ENCODE data around the gene PLXNA1. TPM values are rescaled to one million over a fixed set of nuclear protein-coding genes. Genes with fewer than 3 reads are reported as not detected.

Gene PLXNA1
- total RNA-seq, 1 donor from 2014 or later: 63.3 TPM

- no peaks in the 10 kb centered on the region for H3K27me3 Mint-ChIP-seq (ENCODE audit: low read depth, unreplicated experiment)
- peak overlapping the region; percentile 80 for H3K4me2 ChIP-seq (ENCODE audit: low read length)
- H3K9me3 ChIP-seq (ENCODE audit: insufficient read depth, low read depth, low read length): no peaks in the 10 kb centered on the region
- no peaks in the 10 kb centered on the region for H3K9me3 Mint-ChIP-seq (ENCODE audit: unreplicated experiment)
- peak overlapping the region; percentile 68 for H2AFZ ChIP-seq (ENCODE audit: low read depth, low read length)
- H3K79me2 ChIP-seq (ENCODE audit: insufficient read depth, low read length): peaks cover 63% of the 10 kb centered on the region
- peak overlapping the region; percentile 40 for H3K4me3 Mint-ChIP-seq (ENCODE audit: unreplicated experiment)
- H3K9ac ChIP-seq (ENCODE audit: low read length): peak overlapping the region; percentile 80
- FAIRE-seq (no peak), DNase-seq (ENCODE audit: low read depth) (peak; percentile 86)
- no peaks in the 10 kb centered on the region for H3K27me3 ChIP-seq (ENCODE audit: insufficient read depth, low read length)
- H3K36me3 ChIP-seq (ENCODE audit: insufficient read depth, low read length): no peaks in the 10 kb centered on the region
- TF ChIP-seq EZH2 (IDR thresholded peaks at IDR 0.05; ENCODE audit: insufficient read depth, low read length) (no peak), CTCF (IDR thresholded peaks at IDR 0.05; ENCODE audit: insufficient read depth, low read depth, low read length) (peak; percentile 35)
- peaks cover 3% of the 10 kb centered on the region for H3K36me3 Mint-ChIP-seq (ENCODE audit: low read depth, unreplicated experiment)
- peak overlapping the region; percentile 89 for H3K27ac Mint-ChIP-seq (ENCODE audit: unreplicated experiment)
- peaks cover 30% of the 10 kb centered on the region for H4K20me1 ChIP-seq (ENCODE audit: insufficient read depth, low read length)
- H3K4me3 ChIP-seq (ENCODE audit: insufficient read depth, low read depth, low read length): no peak overlapping the region
- H3K27ac ChIP-seq (ENCODE audit: low read depth, low read length): peak overlapping the region; percentile 87
- peaks cover 37% of the 10 kb centered on the region for H3K4me1 ChIP-seq (ENCODE audit: insufficient read depth, low read length)
- H3K4me1 Mint-ChIP-seq (ENCODE audit: low read depth, unreplicated experiment): peaks cover 16% of the 10 kb centered on the region
Measured at GRCh38 chr3:127002195-127003174, 19.6 kb downstream of the PLXNA1 start.

- Histone ChIP-seq H3K4me3 (ENCODE audit: insufficient read depth, low read depth, low read length) (no peak overlapping the region), H3K9ac (ENCODE audit: low read length) (no peak overlapping the region), H3K36me3 (ENCODE audit: insufficient read depth, low read length) (no peaks in the 10 kb centered on the region), H3K27ac (ENCODE audit: low read depth, low read length) (peak overlapping the region; percentile 6), H2AFZ (ENCODE audit: low read depth, low read length) (no peak overlapping the region), H3K4me1 (ENCODE audit: insufficient read depth, low read length) (peaks cover 37% of the 10 kb centered on the region), H3K4me2 (ENCODE audit: low read length) (no peak overlapping the region), H3K27me3 (ENCODE audit: insufficient read depth, low read length) (no peaks in the 10 kb centered on the region), H3K9me3 (ENCODE audit: insufficient read depth, low read depth, low read length) (no peaks in the 10 kb centered on the region), H4K20me1 (ENCODE audit: insufficient read depth, low read length) (peaks cover 27% of the 10 kb centered on the region), H3K79me2 (ENCODE audit: insufficient read depth, low read length) (peaks cover 62% of the 10 kb centered on the region)
- Mint-ChIP-seq H3K27ac (ENCODE audit: unreplicated experiment) (no peak overlapping the region), H3K36me3 (ENCODE audit: low read depth, unreplicated experiment) (peaks cover 4% of the 10 kb centered on the region), H3K4me3 (ENCODE audit: unreplicated experiment) (no peak overlapping the region), H3K9me3 (ENCODE audit: unreplicated experiment) (no peaks in the 10 kb centered on the region), H3K27me3 (ENCODE audit: low read depth, unreplicated experiment) (no peaks in the 10 kb centered on the region), H3K4me1 (ENCODE audit: low read depth, unreplicated experiment) (peaks cover 16% of the 10 kb centered on the region)
- no peak for DNase-seq (ENCODE audit: low read depth)
- no peak for FAIRE-seq
- TF ChIP-seq CTCF (IDR thresholded peaks at IDR 0.05; ENCODE audit: insufficient read depth, low read depth, low read length): no peak
- TF ChIP-seq EZH2 (IDR thresholded peaks at IDR 0.05; ENCODE audit: insufficient read depth, low read length): no peak
Measured at GRCh38 chr3:127003175-127003555, 20.2 kb downstream of the PLXNA1 start.

Measured in astrocyte (in vitro differentiated cells and primary cell).